LNCaP clone FGC (cell line): ENCODE results near the gene ERBB2.

Experiments
- DNase-seq: peaks from one replicate; pipeline ENCODE4 v3.0.0-alpha.2; 2011; ENCODE audit warnings: low read depth
- H3K4me3 ChIP-seq: 2 replicates; pipeline ENCODE4 v1.5.1; 2011; ENCODE audit warnings: mild to moderate bottlenecking, low read depth, low read length, control low read depth
- TF ChIP-seq, protein P1 (sequence below): IDR thresholded peaks from 2 replicates; pipeline ENCODE4 v1.5.1; 2012; ENCODE audit warnings: mild to moderate bottlenecking; ENCODE audit not compliant: control insufficient read depth, insufficient read depth; ENCODE audit errors: extremely low read depth

ERBB2 gene

DNA sequence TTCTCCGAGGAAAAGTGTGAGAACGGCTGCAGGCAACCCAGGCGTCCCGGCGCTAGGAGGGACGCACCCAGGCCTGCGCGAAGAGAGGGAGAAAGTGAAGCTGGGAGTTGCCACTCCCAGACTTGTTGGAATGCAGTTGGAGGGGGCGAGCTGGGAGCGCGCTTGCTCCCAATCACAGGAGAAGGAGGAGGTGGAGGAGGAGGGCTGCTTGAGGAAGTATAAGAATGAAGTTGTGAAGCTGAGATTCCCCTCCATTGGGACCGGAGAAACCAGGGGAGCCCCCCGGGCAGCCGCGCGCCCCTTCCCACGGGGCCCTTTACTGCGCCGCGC, at the start of gene ERBB2:
Gene ERBB2, plus strand, starts transcription at position 247 of the 330 bp plus-strand sequence. CDS start 175 bp downstream, outside the sequence.
- TF ChIP-seq, protein P1, sequence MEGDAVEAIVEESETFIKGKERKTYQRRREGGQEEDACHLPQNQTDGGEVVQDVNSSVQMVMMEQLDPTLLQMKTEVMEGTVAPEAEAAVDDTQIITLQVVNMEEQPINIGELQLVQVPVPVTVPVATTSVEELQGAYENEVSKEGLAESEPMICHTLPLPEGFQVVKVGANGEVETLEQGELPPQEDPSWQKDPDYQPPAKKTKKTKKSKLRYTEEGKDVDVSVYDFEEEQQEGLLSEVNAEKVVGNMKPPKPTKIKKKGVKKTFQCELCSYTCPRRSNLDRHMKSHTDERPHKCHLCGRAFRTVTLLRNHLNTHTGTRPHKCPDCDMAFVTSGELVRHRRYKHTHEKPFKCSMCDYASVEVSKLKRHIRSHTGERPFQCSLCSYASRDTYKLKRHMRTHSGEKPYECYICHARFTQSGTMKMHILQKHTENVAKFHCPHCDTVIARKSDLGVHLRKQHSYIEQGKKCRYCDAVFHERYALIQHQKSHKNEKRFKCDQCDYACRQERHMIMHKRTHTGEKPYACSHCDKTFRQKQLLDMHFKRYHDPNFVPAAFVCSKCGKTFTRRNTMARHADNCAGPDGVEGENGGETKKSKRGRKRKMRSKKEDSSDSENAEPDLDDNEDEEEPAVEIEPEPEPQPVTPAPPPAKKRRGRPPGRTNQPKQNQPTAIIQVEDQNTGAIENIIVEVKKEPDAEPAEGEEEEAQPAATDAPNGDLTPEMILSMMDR: no peak
- peak within 1 kb of the TSS; percentile 90 for H3K4me3 ChIP-seq
- peak; percentile 68 for DNase-seq

DNA sequence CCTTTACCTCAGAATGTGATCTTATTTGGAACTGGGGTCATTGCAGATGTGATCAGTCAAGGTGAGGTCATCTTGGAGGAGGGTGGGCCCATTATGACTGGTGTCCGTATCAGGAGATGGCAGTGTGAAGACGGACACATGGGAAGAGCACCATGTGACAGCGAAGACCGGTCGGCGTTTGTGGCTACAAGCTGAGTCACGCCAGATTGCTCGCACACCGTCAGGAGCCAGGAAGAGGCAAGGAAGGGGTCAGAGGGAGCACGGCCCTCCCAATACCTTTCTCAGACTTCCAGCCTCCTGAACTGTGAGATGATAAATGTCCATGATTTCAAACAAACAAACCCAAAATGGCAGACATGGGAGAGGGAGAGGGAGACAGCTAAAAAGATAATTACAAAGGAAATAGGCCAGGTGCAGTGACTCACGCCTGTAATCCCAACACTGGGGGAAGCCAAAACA, 49.7 kb upstream of the ERBB2 start:
- DNase-seq: no peak
- no peak overlapping the region for H3K4me3 ChIP-seq
- TF ChIP-seq, protein P1: no peak

DNA sequence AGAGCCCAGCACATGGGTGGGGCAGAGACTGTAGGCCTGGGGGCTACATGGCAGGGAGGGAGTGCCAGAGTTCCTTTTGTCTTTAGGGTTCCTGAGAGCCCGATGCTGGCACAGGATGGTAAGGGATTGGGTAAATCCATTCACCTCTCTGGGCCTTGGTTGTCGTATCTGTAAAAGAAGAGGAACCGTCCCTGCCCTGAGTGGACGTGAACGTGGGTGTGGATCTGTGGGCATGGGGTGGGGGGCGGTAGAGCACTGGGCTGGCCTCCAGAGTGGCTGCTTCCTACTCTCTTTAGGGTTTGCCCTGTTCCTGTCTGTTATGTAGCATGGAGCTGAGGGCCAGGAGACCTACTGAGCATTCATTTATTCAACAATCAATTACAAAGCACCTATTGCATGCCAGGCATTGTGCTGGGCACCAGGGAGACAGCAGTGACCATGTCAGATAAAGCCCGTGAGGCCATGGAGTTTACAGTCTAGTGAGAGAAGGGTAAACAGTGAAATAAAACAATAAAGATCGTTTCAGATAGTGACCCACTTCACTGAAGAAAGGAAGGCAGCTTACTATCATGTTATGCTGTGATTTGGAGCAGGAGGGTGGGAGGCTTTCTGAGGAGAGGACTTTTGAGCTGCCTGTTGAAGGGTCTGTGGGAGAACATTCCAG, 47.8 kb upstream of the ERBB2 start:
- TF ChIP-seq, protein P1: no peak
- H3K4me3 ChIP-seq: no peak overlapping the region
- DNase-seq: peak; percentile 75

DNA sequence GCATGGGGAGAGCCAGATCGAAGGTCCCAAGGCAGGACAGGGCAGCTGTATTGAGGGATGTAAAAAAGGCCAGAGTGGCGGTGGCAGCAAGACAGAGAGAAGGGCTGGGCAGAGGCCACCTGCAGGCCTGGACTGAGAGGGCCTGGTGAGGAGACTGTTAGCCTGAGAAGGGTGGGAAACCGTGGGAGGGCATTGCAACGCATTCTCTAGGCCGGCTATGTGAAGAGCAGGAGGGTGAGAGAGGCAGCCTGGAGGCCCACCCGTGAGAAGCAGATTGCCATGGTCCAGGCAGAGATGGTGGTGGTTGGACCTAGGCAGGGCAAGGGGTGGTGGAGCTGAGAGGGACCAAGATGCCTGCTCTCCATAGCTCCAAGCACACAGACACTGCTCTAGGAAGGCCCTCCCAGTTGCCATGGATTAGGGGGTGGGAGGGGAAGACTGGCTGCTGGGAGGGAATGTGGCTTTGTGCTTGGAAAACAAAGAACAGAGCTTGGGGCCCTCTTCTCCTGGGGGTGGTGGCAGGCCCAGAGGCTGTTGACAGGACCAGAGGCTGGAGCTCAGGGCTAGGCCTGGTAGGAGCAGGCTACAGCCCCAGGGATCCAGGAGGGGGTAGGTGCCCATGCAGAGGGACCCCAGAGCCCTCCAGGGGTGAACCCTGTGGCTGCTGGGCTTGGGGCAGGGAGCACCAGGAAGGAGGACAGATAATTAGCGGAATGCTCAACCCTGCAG, 47.1 kb upstream of the ERBB2 start:
- DNase-seq: no peak
- TF ChIP-seq, protein P1: no peak
- no peak overlapping the region for H3K4me3 ChIP-seq

DNA sequence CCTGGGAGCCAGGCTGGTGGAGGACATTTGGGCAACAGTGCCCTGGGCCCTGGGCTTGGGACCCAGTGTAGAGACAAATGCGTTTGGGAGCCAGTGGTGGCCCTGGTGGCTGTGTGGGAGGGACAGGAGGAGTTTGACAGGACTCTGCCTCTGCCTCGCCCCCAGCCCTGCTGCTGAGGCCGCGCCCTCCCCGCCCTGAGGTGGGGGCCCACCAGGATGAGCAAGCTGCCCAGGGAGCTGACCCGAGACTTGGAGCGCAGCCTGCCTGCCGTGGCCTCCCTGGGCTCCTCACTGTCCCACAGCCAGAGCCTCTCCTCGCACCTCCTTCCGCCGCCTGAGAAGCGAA, 46.6 kb upstream of the ERBB2 start:
- TF ChIP-seq, protein P1: no peak
- H3K4me3 ChIP-seq: no peak overlapping the region
- no peak for DNase-seq

DNA sequence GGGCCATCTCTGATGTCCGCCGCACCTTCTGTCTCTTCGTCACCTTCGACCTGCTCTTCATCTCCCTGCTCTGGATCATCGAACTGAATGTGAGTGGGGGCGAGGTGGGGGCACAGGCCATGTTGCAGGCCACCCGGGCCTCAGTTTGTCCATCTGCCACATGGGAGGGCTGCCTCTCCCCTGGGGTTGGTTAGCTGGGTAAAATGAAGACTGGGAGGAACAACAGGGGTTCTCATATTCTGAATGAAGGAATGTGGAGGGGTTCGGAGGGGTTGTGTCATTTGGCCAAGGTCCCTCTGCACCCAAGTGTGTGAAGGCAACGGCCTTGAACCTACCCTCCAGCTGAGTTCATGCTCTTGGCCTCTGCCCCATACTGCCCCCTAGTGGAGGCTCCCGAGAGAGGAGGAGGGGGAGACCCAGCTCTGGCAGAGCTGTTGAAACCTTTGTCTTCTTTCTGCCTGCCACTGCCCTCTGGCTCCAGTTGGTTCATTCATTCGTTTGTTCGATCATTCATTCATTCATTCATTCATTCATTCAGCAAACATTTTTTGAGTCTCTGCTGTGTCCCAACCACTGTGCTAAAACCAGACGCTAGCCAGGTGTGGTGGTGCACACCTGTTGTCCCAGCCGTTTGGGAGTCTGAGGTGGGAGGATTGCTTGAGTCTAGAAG, 46.1 kb upstream of the ERBB2 start:
- TF ChIP-seq, protein P1: peak; percentile 64
- no peak overlapping the region for H3K4me3 ChIP-seq
- no peak for DNase-seq
